Nephron progenitor cell (in vitro differentiated cells): ENCODE data around the gene CENATAC.
A peak's percentile ranks its signal among the peaks of the same experiment; 100 is the strongest.
"Not testable (repeated sequence)": the region's sequence is repeated elsewhere in the genome, so short reads cannot be mapped to it uniquely, and the experiment has no call there.

ENCODE experiments used
- DNase-seq: peaks from one replicate; pipeline ENCODE4 v3.0.0; 2021
- H3K27ac Mint-ChIP-seq: 2 replicates; pipeline ENCODE4 v1.8.0; 2021; ENCODE audit warnings: mild to moderate bottlenecking, moderate library complexity, mixed read lengths
- H3K27me3 Mint-ChIP-seq: 2 replicates; pipeline ENCODE4 v1.8.0; 2021; ENCODE audit warnings: mild to moderate bottlenecking, low read depth, mixed read lengths; ENCODE audit not compliant: poor library complexity
- H3K36me3 Mint-ChIP-seq: 2 replicates; pipeline ENCODE4 v1.8.0; 2021; ENCODE audit warnings: low read depth, mixed read lengths
- H3K4me1 Mint-ChIP-seq: 2 replicates; pipeline ENCODE4 v1.8.0; 2021; ENCODE audit warnings: mixed read lengths
- H3K4me3 Mint-ChIP-seq: 2 replicates; pipeline ENCODE4 v1.8.0; 2021; ENCODE audit warnings: mild to moderate bottlenecking, moderate library complexity, mixed read lengths
- H3K9me3 Mint-ChIP-seq: 2 replicates; pipeline ENCODE4 v1.8.0; 2021; ENCODE audit warnings: mild to moderate bottlenecking, moderate library complexity, mixed read lengths
- CTCF ChIP-seq: fragments of 200-600 bp; sonication (generic); IDR thresholded peaks from 2 replicates; pipeline ENCODE4 v1.5.0; 2021; ENCODE audit warnings: antibody characterized with exemption

Gene CENATAC

GRCh38 chr11:119030329-119031047 is 32.5 kb downstream of the CENATAC start, which contains the start of gene SLC37A4:
Gene SLC37A4 (minus strand): TSS chr11:119030877.
- Mint-ChIP-seq H3K36me3 (peaks cover 11% of the 10 kb centered on the region), H3K27ac (peak within 1 kb of the TSS; percentile 92), H3K4me3 (peak within 1 kb of the TSS; percentile 87), H3K9me3 (no peaks in the 10 kb centered on the region), H3K4me1 (peaks cover 32% of the 10 kb centered on the region), H3K27me3 (peaks cover 4% of the 10 kb centered on the region)
- no peak for TF ChIP-seq CTCF
- DNase-seq, result peak; percentile 98

- H3K36me3 Mint-ChIP-seq, result peaks cover 7% of the 10 kb centered on the region
- H3K27ac Mint-ChIP-seq, result no peak overlapping the region
- no peak for TF ChIP-seq CTCF
- no peak for DNase-seq
- no peaks in the 10 kb centered on the region for H3K9me3 Mint-ChIP-seq
- peaks cover 31% of the 10 kb centered on the region for H3K4me1 Mint-ChIP-seq
- H3K27me3 Mint-ChIP-seq, result peaks cover 4% of the 10 kb centered on the region
- H3K4me3 Mint-ChIP-seq, result no peak overlapping the region
These were observed 34.0 kb downstream of the CENATAC start for GRCh38 chr11:119031912-119032280.

- not testable (repeated sequence) for DNase-seq, H3K9me3 Mint-ChIP-seq
These were observed 35.5 kb downstream of the CENATAC start for GRCh38 chr11:119033421-119033820.

GRCh38 chr11:119034813-119035212 is 36.9 kb downstream of the CENATAC start:
- Mint-ChIP-seq H3K9me3 (no peaks in the 10 kb centered on the region), H3K27ac (no peak overlapping the region), H3K4me3 (no peak overlapping the region), H3K36me3 (no peaks in the 10 kb centered on the region), H3K4me1 (peaks cover 9% of the 10 kb centered on the region), H3K27me3 (peaks cover 6% of the 10 kb centered on the region)
- TF ChIP-seq CTCF, result no peak
- no peak for DNase-seq

More at GRCh38 chr11:119033421-119033820, 35.5 kb downstream of the CENATAC start:
- not testable (repeated sequence) for H3K27ac Mint-ChIP-seq, H3K27me3 Mint-ChIP-seq, H3K4me3 Mint-ChIP-seq, H3K36me3 Mint-ChIP-seq
- peaks cover 16% of the 10 kb centered on the region for H3K4me1 Mint-ChIP-seq

GRCh38 chr11:119038884-119039283 is 40.9 kb downstream of the CENATAC start:
- H3K36me3 Mint-ChIP-seq, result no peaks in the 10 kb centered on the region
- TF ChIP-seq CTCF, result no peak
- H3K27ac Mint-ChIP-seq, result peak overlapping the region; percentile 72
- no peak overlapping the region for H3K4me3 Mint-ChIP-seq
- DNase-seq, result no peak
- no peaks in the 10 kb centered on the region for H3K9me3 Mint-ChIP-seq
- peaks cover 6% of the 10 kb centered on the region for H3K27me3 Mint-ChIP-seq
- peaks cover 15% of the 10 kb centered on the region for H3K4me1 Mint-ChIP-seq

- not testable (repeated sequence) for DNase-seq, H3K27me3 Mint-ChIP-seq, H3K9me3 Mint-ChIP-seq, H3K4me3 Mint-ChIP-seq, H3K27ac Mint-ChIP-seq, H3K36me3 Mint-ChIP-seq
- peaks cover 17% of the 10 kb centered on the region for H3K4me1 Mint-ChIP-seq
These were observed 41.5 kb downstream of the CENATAC start for GRCh38 chr11:119039471-119039870.
